ENCODE data around the gene S100Z.
"Not testable (repeated sequence)": the region's sequence is repeated elsewhere in the genome, so short reads cannot be mapped to it uniquely, and the experiment has no call there.

Gene S100Z

DNA sequence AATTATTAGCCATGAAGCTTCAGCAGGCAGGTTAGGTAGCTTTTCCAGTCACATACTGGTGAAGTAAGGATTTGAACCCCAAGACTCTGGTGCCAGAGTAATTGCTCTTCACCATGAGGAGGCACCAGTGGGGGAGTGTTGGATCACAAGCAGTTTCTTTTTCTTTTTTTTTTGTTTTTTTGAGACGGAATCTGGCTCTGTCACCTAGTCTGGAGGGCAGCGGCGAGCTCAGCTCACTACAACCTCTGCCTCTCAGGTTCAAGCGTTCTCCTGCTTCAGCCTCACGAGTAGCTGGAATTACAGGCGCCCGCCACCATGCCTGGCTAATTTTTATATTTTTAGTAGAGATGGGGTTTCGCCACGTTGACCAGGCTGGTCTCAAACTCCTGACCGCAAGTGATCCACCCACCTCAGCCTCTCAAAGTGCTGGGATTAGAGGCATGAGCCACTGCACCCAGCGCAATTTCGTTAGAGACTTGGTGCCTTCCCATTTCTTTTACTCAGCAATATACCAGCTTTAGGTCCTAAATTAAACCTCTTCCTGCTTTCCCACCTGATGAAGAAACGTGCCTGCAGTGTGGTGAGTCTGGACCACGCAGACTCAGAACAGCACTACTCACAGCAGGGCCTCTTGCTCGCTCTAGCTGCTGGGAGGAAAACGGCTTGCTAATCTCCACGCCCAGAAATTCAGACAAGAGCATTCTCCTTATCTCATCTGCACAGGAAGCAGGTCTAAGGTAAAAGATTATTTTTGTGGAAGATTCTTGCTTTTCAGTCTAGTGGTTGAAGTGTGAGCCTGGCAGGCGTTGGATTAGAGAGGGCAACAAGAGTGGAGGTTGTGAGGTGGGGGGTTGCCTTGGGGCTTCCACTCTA lies at the start of gene S100Z:
S100Z (plus strand) TSS at position 596 of the 873 bp plus-strand sequence. CDS start 25,346 bp downstream, outside the sequence.
- peak; percentile 92 for DNase-seq

DNA sequence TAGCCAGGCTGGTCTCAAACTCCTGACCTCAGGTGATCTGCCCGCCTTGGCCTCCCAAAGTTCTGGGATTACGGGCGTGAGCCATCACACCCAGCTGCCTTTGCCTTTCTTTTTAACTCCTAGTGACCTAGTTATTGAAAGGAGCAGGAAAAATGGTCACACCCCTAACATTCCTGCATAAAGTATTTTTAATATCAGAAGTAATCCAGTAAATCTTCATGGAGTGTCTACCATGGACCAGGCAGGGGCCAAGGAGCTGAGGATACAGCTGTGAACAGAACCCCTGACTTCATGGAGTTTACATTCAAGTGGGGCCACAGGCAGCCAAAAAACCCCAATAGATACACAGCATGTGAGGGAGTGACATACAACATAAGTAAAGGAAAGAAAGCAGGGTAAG lies 49.2 kb upstream of the S100Z start:
- DNase-seq: no peak

DNA sequence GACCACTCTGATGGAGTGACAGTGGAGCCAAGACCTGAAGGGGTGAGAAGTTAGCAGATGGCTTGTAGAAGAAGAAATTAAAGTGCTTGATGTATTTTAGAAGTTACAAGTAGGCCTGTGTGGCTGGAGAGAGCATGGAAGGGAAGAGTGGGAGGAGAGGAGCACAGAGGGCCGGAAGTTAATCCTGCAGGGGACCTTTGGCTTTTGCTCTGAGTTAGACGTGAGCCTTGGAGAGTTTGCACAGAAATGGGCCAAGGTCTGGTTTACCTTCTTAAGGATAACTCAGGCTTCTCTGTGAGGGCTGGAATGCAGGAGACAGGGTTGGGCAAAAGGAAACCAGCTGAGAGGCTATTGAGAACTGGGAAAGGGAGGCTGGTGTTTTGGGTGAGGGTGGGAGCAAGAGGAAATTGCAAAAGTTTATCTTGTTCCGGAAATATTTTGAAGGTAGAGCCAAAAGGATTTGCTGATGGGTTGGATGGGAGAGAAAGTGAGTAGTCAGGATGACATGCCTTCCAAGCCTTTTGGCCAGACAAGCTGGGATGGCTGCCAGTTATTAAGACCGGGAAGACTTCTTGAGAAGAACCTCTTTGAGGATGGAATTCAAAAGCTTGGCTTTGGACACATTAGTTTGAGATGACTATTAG lies 48.5 kb upstream of the S100Z start:
- DNase-seq: no peak

DNA sequence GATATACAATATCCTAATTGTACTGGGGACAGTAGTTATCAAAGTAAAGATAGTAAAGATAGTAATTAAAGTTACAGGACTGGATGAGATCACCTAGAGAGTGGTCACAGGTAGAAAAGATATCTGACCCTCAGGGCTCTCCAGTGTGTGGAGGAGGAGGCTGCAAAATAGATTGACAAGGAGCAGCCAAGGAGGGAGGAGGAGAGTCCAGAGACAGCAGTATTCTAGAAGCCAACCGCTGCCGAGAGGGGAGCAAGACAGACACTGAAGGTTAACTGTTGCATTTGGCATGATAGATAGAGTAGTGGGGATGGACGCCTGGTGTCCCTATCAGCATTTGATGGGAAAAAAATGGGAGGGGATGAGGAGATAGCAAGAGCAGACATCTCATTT lies 48.0 kb upstream of the S100Z start:
- DNase-seq: no peak

DNA sequence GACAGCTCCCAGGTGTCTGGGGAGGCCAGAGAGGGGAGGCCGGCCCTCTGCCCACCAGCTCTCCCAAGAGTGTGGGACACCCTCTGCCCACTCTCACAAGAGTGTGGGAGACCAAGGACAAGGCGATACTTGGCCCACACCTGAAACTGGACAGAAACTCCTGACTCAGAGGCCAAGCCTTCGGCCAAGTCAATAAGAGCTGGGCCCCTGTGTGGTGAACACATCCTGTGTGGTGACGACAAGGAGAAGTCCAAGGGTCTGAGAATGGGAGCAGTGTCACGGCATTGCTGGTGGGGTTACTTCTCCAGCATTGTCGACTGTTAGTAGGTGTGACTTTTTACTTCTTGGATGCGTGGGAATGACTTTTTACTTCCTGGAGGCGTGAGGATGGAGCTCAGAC lies 45.5 kb upstream of the S100Z start:
- no peak for DNase-seq

DNA sequence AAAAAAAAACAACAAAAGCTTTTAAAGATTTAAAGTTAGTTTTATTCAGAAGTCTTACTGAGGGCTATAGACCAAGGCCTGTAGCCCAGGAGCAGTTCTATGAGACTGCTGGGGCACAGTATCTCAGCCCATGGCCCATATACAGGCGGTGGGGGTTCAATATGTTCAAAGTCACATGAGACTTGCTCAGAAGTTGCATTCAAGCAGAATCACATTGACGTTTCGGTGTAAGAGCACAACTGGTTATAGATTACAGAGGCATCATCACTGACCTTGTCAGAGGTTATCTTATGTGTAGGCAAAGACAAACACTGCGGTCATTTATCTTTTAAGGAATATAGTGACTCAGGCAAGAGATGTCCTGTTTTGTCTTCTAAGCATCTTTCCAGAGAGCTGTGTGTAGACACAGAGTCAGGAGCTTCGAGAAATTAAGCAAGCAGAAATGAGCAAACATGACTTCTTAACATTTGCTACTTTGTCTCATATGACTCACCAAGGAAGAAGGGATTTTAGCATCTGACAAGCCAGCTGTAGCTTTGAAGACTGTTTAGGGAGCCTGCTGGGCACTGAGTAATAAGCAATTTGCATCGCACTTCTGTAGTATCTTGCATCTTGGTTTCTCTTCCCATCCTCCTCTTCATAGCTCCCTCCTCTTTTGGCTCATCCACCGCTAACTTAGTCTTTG lies 43.9 kb upstream of the S100Z start:
- DNase-seq: no peak

DNA sequence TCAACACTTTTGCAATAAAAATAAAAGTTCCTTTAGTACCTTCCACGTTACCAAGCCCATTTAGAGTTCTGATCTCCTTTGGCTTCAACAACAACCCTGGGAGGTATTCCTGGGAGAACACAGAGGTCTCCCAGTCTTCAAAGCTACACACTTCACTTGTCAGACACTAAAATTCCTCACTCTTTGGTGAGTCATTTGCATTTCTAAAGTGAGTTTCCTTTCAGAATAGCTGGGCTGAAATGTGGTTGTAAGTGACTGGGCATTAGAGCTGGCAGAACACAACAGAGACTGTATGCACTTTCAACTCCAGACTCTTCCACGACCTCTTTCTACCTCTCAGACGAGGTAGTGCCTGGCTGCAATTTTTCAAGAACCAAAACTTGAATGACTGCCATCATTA lies 42.5 kb upstream of the S100Z start:
- no peak for DNase-seq

DNA sequence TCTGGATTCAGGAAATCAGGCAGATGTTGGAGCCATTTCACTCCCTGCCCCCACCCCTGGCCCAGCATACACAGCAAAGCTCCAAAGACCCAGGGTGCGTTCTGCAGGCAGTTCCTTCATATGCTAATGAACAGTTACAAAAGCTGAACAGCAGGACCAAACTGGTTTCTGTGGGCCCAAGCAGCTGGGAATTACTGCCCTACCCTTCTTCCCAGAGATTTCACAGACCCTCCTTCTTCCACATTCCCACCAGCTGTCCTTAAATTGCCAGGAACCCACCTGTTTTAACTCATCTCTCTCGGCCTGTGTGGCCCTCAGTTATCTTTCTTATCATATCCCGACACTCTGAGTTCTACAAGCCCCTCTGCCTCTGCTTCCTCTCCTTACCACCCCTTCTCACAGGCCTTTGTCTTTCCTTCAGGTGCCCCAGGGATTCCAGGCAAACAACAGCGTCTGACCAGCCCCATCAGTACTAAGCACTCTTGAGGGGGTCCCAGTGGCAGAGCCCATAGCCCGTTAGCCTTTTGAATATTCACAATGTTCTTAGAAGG lies 41.6 kb upstream of the S100Z start:
- no peak for DNase-seq

DNA sequence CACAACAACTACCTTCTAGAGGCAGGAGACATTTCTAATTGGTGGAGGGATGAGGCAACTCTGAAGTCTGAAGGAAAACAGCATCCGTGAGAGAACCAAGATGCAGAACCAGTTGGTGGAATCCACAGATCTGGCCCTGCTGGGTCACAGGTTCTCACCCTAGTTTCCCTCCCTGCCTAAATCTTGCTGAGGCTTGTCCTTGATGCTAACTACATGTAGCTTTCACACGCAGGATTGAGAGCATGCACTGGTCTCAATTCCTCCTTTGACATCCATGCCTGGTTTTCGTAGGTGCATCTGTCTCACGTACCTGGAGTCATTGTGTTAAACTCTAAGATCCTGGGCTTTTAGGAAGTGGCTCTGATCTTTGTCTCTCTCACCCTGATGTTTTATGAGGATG lies 40.7 kb upstream of the S100Z start:
- no peak for DNase-seq

DNA sequence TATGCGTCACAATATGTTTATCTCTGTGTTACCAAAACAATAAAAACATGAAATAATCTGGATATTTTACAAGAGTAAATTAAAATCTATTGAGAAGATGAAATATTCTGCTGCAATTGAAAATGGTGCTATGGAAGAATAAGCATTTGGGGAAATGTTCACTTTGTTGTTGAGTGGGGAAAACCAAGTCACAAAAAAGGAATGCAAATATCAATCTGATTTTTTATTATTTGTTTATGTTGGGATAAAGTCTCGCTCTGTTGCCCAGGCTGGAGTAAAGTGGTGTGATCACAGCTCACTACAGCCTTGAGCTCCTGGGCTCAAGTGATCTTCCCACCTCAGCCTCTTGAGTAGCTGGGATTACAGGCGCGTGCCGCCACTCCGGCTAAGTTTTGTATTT lies 39.6 kb upstream of the S100Z start:
- DNase-seq: no peak

DNA sequence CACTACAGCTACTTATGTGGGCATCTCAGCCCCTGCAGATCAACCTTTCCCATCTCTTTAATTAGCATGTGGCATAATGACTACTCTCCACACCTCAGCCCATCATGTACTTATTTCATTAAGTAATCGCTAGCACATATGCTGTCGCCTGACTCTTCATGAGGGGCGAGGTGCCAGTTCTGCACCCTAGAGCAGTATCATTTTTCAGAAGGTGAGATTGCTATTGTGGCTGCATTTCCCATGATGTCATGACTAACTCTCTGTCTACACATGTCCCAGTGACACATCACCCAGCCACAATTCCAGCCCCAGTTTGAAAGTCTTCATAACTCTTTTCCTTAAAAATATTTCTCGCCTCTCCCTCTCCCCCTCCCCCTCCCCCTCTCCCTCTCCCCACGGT lies 38.6 kb upstream of the S100Z start:
- DNase-seq: no peak

DNA sequence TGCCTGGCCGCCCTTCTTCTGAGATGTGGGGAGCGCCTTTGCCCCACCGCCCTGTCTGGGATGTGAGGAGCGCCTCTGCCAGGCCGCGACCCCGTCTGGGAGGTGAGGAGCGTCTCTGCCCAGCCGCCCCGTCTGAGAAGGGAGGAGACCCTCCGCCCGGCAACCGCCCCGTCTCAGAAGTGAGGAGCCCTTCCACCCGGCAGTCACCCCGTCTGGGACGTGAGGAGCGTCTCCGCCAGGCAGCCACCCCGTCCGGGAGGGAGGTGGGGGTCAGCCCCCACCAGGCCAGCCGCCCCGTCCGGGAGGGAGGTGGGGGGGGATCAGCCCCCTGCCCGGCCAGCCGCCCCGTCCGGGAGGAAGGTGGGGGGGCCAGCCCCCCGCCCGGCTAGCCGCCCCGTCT lies 37.6 kb upstream of the S100Z start:
- DNase-seq: not testable (repeated sequence)

DNA sequence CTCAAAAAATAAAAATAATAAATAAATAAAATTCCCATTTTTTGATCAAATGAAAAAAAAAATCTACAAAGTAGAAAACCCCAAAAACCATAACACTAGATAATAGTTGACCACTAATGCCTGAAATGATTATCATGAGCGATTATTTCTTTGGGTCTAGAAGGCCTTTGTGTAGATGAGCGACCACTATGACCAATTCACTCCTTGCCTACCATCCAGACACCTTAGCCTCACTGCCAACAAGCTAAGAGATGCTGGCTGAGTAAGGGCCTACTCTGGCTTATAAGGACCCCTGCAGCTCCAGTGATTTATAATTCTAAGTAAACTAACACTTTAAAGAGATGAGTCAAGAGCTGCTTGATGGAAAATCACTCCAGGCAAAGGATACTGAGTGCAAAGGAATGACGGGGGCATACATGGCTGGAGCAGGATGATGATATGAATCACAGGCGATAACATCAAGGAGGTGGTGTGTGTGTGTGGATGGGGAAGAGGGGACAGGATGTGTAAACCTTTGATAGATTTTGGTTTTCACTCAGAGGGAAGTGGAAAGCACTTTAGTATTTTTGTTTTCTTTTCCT lies 35.7 kb upstream of the S100Z start:
- DNase-seq: no peak

DNA sequence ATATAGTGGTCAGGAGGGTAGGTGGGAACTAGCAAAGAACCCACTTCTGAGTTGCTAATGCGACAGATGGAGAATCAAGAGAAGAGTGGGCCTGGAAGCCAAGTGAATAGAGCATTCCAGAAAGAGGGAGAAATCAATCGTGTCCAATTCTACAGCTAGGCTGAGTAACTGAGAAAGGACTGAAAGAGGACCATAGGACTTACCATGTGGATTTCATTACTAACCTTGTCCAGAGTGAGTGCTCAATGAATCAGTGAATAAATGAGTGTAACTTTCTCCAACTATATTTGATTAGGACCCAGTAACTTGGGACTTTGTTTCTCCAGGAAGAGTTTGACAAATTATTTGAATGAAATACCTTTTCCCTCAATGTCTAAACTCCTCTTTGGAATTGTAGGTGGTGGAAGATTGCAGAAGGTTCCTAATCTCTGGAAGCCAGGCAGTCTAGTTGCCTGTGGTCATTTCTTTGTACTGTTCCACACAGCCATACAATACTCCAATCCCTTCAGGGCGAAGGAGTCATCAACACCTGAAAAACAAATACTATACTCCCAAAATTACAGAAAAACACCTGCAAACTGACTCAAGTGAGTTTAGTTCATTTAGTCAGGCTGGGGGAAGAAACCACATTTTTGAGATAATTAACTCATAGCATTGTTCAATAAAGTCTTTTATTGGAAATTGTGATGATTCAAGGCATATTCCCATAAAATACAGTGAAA lies 33.5 kb upstream of the S100Z start:
- DNase-seq: no peak

DNA sequence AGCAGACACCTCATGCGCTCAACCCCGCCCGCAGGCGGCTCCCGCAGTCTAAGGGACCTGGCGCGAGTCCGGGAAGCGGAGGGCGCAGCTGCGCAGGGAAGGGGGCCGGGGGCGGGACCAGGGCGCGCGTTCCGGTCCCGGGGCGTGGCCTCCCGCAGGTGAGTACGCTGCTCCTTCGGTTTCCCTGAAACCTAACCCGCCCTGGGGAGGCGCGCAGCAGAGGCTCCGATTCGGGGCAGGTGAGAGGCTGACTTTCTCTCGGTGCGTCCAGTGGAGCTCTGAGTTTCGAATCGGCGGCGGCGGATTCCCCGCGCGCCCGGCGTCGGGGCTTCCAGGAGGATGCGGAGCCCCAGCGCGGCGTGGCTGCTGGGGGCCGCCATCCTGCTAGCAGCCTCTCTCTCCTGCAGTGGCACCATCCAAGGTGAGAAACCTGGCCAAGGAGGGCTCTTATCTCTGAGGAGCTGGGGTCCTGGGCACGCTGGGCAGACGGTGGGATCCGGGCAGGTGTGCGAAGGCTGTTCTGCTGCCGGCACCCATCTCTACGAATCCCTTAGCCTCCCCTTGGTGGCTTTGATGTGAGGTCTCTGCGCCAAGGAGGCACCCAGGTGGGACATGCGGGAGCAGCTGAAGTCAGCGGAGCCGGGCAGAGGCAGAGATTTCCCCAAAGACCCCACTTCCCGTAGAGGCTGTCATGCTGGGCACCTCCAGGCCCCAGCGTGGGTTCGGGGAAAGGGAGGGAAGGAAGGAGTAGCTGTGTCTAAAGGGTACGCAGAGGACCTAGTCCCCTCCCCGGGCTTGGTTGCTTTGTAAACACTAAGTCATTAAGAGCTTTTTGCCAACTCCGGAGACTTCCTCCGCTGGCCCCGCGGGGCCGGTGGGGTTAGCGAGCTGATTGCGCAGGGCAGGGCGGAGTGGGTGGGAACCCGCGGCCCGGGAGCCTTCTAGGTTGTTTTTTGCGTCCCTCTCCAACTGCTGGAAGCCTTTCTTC lies 30.7 kb upstream of the S100Z start, which contains the start of gene F2RL1:
F2RL1 (plus strand) TSS at position 187 of the 988 bp plus-strand sequence; CDS start at position 340, 153 bp downstream.
- DNase-seq: no peak

DNA sequence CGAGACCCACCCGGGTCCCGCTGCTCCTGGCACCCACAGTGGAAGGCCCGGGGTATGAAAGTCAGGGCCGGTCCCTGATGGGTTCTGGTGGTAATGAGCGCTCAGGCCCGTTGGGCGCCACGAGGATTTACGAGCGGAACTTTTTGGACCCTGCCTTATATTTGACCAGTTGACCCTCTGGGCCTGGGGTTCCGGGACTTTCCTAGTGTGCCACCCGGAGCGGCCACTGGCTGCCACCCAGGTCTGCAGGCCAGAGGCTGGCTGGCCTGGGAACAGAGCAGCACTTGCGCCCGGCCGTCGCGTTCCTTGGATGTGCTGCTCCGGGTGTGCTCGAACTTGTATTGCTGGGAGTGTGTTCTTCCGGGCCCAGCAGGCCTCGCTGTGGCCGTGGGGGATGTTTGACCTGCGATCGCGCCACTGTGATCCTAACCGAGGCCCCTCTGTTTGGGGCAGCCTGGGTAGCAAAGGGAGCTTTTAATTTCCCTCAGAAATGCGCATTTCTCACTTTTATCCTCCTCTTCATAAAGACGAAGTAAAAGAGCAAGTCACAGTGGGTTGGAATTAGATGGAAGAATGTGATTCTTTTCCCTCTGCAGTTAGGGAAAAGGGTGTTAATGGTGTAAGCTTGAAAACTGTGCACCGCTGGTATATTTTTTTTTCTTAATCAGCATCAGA lies 29.8 kb upstream of the S100Z start:
- DNase-seq: no peak

DNA sequence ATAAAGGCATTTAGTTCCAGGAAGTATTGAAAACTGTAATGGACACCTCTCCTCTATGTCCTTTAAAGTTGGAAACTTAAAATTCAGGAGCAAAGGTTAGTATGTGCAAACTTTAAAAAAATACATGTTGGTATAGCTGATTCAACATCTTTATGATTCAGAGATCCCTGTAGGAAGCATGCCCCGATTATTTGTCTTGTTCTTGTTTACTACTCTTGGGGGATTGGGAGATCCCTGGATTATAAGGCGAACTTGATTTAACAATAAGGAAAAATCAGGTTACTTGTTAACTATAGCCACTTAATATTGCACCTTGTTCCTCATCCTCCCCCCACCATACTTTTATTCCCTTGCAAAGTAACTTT lies 29.3 kb upstream of the S100Z start:
- DNase-seq: no peak

DNA sequence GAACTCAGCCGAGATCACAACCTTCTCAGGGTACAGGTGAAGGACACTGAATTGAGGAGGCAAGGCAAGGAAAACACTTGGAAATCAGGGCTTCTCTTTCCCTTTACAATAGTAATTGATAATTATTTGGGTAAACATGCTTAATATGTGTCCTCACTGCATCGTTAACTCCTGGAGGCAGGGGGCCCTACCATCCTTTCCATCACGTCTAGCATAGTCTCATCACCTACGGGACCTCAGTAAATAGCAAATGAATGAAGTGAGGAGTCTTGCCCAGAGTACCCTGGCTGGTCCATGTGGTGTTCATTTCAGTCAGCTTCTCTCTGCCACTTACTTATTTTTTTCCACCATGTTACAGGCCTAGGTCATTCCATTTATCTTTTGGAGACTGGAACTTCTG lies 28.7 kb upstream of the S100Z start:
- DNase-seq: no peak

DNA sequence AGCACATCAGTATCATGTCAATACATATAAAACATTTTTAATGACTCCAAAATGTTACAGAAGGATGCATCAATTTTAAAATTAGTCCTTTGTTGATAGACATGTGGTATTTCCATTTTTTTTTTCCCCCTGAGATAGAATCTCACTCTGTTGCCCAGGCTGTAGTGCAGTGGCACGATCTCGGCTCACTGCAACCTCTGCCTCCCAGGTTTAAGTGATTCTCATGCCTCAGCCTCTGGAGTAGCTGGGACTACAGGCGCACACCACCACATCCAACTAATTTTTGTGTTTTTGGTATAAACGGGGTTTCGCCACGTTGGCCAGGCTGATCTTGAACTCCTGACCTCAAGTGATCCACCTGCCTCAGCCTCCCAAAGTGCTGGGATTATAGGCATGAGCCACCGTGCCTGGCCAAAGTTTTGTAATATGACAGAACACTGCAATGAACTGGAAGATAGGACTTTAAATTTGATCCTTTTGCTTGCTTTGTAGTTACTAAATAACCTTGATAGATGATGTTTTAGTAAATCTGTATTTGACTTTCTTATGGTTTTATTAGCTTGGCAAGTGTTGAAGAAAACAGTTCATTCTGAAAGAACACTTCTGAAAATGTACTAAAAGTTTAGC lies 27.6 kb upstream of the S100Z start:
- not testable (repeated sequence) for DNase-seq

DNA sequence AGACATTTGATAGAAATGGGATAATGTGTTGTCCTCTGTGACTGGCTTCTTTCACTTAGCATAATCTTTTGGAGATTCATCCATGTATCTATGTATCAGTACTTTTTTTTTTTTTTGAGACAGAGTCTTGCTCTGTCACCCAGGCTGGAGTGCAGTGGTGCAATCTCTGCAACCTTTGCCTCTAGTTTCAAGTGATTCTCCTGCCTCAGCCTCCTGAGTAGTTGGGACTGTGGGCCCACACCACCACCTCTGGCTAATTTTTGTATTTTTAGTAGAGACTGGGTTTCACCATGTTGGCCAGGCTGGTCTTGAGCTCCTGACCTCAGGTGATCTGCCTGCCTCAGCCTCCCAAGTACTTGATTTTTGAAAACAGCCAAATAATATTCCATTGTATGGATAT lies 23.4 kb upstream of the S100Z start:
- DNase-seq: not testable (repeated sequence)

Measured in KG1 (cell line).